Activated CD4-positive, CD25-positive, alpha-beta regulatory T cell treated with anti-CD3 and anti-CD28 coated beads, Interleukin-2, amount 50 U/mL, for 24 hours (primary cell): Measurements from ENCODE around the gene SF3B4.
"Not testable (repeated sequence)": the region's sequence is repeated elsewhere in the genome, so short reads cannot be mapped to it uniquely, and the experiment has no call there.

Experiments
- ATAC-seq, 2 donors: fragments of 150-1000 bp; cut with Tn5 transposase; one replicate each; pipeline ENCODE4 v1.10.0; 2021; ENCODE audit warnings: mild to moderate bottlenecking in 1 of 2, moderate library complexity in 1 of 2

The SF3B4 gene

GRCh38 chr1:149931212-149931790 is 3.7 kb upstream of the SF3B4 start:
- no peak for ATAC-seq

DNA sequence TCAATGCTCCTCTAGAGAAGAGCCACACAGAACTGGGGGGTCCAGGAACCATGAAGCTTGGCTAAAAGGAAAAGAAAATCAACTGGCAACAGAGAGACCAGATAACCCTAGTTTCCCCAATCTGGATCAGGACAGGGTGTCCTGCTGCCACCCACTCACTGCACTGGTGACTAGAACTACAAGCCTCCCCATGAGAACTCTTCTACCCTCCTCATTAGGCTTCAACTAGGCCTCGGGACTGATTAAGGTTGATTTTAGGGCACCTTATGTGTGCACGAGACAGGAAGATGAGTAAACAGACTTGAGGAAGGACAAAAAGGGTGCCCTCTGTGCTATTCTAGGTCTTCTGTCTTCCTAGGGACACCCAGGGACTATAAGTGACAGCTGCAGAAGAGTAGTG is 2.3 kb upstream of the SF3B4 start:
- ATAC-seq, result no peak

GRCh38 chr1:149928401-149928724 is 760 bp upstream of the SF3B4 start:
- no peak for ATAC-seq

- ATAC-seq, result no peak
Observed at GRCh38 chr1:149927056-149927562, 494 bp downstream of the SF3B4 start.

GRCh38 chr1:149926296-149926695 is 1.3 kb downstream of the SF3B4 start:
- ATAC-seq, result no peak

DNA sequence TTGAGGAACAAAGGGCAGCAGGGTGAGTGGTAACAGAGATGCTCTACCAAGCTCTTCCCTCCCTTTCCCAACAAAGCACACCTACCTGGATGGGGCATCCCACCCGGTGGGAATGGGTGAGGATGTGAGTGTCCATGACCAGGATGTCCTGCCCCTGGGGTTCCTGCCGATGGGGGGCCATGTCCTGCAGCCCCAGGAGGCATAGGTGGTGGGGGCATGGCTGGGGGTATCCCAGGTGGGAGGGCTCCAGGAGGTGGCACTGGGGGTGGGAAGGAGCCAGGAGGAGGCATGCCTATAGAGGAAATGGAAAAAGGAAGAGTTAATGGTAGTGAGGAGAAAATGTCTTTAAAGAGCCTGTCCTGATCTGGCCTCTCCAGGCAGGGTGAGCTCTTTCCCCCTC is 1.9 kb downstream of the SF3B4 start:
- no peak for ATAC-seq

DNA sequence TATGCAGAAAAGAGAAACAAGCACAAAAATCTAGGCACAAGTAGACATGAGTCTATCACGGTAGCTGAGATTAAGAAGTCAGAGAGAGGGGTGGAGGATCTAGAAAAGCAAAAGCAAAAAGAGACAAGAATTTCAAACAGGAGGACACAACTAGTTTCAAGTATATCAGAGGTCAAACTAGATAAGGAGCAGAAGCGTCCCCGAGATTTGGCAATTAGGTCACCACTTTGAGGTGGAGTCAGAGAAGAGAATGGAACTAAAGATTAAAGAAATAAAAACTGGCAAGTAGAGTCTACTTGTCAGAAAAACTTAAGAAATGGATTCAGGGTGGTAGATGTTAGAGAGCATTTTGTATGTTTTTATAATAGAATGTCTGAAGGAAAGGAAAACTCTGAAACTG is 2.3 kb downstream of the SF3B4 start:
- ATAC-seq, result no peak

GRCh38 chr1:149923626-149924025 is 4.0 kb downstream of the SF3B4 start:
- ATAC-seq, result no peak

- ATAC-seq, result peak; percentile 57 to 71
Observed at GRCh38 chr1:149917571-149918144, 9.9 kb downstream of the SF3B4 start, which contains the start of gene SV2A. SV2A (minus strand) TSS chr1:149917844; CDS start chr1:149913840, 4,004 bp downstream.

GRCh38 chr1:149916898-149917252 is 10.7 kb downstream of the SF3B4 start:
- ATAC-seq, result no peak

DNA sequence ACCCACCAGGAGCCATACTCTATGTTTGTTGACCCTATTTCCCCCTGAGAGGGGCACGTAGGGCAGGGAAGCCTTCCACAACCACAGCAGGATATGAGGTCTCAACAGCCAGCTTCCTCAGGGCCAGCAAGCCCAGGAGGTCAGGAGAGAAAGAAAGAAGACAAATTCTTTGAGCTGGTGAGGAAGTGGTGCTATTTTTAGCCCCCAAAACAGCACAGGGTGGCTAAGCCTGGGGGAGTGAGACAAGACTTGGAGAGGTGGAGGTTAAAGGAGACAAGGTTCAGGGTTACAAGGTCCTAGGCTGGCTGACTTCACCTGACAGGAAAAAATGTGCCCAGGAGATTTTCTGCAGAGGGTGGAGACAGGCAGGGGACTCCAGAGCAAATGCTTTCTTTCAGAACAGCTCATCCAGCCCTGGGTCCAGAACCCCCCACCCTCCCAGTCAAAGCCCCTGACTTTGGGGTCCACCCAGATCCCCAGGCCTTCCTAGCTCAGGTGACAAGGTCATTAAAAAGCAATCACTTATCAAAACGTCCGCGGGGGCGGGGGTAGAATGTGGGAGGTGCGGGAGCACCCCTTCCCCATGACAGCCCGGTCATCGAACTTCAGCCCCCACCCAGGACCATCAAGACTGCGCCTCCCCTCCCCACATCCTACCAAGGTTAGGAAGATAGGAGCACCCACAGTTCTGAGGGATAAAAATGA is 11.3 kb downstream of the SF3B4 start:
- ATAC-seq, result no peak

- ATAC-seq, result no peak
Observed at GRCh38 chr1:149915429-149916192, 12.0 kb downstream of the SF3B4 start.

- ATAC-seq, result no peak
Observed at GRCh38 chr1:149914545-149914944, 13.1 kb downstream of the SF3B4 start.

- ATAC-seq, result no peak
Observed at GRCh38 chr1:149906570-149907075, 21.0 kb downstream of the SF3B4 start.

- ATAC-seq, result no peak
Observed at GRCh38 chr1:149903836-149904491, 23.6 kb downstream of the SF3B4 start.

- ATAC-seq, result peak; percentile 99 to 100
Observed at GRCh38 chr1:149899460-149900284, 27.9 kb downstream of the SF3B4 start, which contains the start of gene BOLA1. BOLA1 (plus strand) TSS chr1:149899568; CDS start chr1:149900060, 492 bp downstream.

GRCh38 chr1:149896575-149896974 is 31.0 kb downstream of the SF3B4 start:
- no peak for ATAC-seq

- no peak for ATAC-seq
Observed at GRCh38 chr1:149888999-149889289, 38.7 kb downstream of the SF3B4 start.

- peak; percentile 11 to 15 for ATAC-seq
Observed at GRCh38 chr1:149888247-149888998, 39.2 kb downstream of the SF3B4 start.

GRCh38 chr1:149887456-149888246 is 40.0 kb downstream of the SF3B4 start:
- ATAC-seq, result peak; percentile 67 to 70

DNA sequence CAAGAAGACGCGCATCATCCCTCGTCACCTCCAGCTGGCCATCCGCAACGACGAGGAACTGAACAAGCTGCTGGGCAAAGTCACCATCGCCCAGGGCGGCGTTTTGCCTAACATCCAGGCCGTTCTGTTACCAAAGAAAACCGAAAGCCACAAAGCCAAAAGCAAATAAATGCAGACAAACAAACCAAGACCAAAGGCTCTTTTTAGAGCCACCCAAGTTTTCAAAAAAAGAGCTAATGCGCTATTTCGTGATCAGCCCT is 40.5 kb downstream of the SF3B4 start:
- ATAC-seq, result not testable (repeated sequence)
